LNCaP clone FGC (cell line): ENCODE data around the gene TRIM63.

Source experiments
- DNase-seq: peaks from one replicate; pipeline ENCODE4 v3.0.0-alpha.2; 2011; ENCODE audit warnings: low read depth
- H3K4me3 ChIP-seq: 2 replicates; pipeline ENCODE4 v1.5.1; 2011; ENCODE audit warnings: mild to moderate bottlenecking, low read depth, low read length, control low read depth
- CTCF ChIP-seq: IDR thresholded peaks from 2 replicates; pipeline ENCODE4 v1.5.1; 2012; ENCODE audit warnings: mild to moderate bottlenecking; ENCODE audit not compliant: control insufficient read depth, insufficient read depth; ENCODE audit errors: extremely low read depth

TRIM63 gene

GRCh38 chr1:26049531-26050247 lies 17.7 kb downstream of the TRIM63 start:
- no peak overlapping the region for H3K4me3 ChIP-seq
- DNase-seq = no peak
- TF ChIP-seq CTCF = no peak

GRCh38 chr1:26047278-26047874 lies 20.1 kb downstream of the TRIM63 start:
- no peak for TF ChIP-seq CTCF
- no peak for DNase-seq
- no peak overlapping the region for H3K4me3 ChIP-seq

GRCh38 chr1:26046246-26047095 lies 21.0 kb downstream of the TRIM63 start:
- no peak for TF ChIP-seq CTCF
- DNase-seq = no peak
- no peak overlapping the region for H3K4me3 ChIP-seq

GRCh38 chr1:26045722-26046245 lies 21.6 kb downstream of the TRIM63 start, which contains the start of gene SLC30A2:
Gene SLC30A2 (minus strand): TSS chr1:26046118. CDS start chr1:26045896, 222 bp downstream.
- TF ChIP-seq CTCF = no peak
- no peak for DNase-seq
- H3K4me3 ChIP-seq = no peak within 1 kb of the TSS

GRCh38 chr1:26044971-26045721 lies 22.3 kb downstream of the TRIM63 start:
- H3K4me3 ChIP-seq = no peak overlapping the region
- TF ChIP-seq CTCF = no peak
- DNase-seq = no peak

GRCh38 chr1:26044414-26044813 lies 23.0 kb downstream of the TRIM63 start:
- no peak for DNase-seq
- no peak for TF ChIP-seq CTCF
- H3K4me3 ChIP-seq = no peak overlapping the region
